ENCODE results near the gene OLFML2B. TPM values are rescaled to one million over a fixed set of nuclear protein-coding genes. Genes with fewer than 3 reads are reported as not detected.

OLFML2B gene
- total RNA-seq, 1 experiment from 2014 or later: 0.43 TPM

DNA sequence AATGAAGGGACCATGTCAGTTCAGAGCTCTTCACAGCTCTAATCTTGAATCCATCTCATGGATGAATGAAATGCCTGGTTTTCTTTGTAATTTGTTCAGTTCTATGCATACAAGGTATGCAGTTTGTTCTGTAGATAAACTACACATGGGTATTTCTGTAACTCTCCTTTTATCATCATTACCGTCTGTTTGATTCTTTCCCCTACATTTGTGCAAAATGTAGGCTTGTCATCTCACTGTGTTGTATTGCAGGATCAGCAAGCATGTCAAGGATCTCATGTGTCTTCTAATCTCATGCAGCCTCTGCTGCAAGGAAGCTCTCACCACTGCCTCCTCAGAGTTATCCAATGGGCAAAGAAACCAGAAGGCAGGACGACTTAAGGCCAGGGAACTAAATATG, 79.3 kb downstream of the OLFML2B start:
- intact Hi-C loops (cut with micrococcal nuclease; ENCODE audit: unreplicated experiment): no loop called here
- no TSS peak for BruUV-seq (replicated peaks)

GRCh38 chr1:161943737-161944136, 79.9 kb downstream of the OLFML2B start:
- TF ChIP-seq, protein P1, sequence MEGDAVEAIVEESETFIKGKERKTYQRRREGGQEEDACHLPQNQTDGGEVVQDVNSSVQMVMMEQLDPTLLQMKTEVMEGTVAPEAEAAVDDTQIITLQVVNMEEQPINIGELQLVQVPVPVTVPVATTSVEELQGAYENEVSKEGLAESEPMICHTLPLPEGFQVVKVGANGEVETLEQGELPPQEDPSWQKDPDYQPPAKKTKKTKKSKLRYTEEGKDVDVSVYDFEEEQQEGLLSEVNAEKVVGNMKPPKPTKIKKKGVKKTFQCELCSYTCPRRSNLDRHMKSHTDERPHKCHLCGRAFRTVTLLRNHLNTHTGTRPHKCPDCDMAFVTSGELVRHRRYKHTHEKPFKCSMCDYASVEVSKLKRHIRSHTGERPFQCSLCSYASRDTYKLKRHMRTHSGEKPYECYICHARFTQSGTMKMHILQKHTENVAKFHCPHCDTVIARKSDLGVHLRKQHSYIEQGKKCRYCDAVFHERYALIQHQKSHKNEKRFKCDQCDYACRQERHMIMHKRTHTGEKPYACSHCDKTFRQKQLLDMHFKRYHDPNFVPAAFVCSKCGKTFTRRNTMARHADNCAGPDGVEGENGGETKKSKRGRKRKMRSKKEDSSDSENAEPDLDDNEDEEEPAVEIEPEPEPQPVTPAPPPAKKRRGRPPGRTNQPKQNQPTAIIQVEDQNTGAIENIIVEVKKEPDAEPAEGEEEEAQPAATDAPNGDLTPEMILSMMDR (IDR thresholded peaks at IDR 0.05; ENCODE audit: insufficient read depth in 1 of 2, low read depth in 1 of 2, low read length in 1 of 2, severe bottlenecking in 1 of 2, unreplicated experiment in 1 of 2): no peak
- H3K9me3 Mint-ChIP-seq (ENCODE audit: unreplicated experiment): peaks cover 10% of the 10 kb centered on the region
- Histone ChIP-seq H3K36me3 (ENCODE audit: control insufficient read depth, insufficient read depth, low read length) (no peaks in the 10 kb centered on the region; the same call in 1 of the 2 replicates), H3K27me3 (replicated peaks; ENCODE audit: control insufficient read depth, insufficient read depth, low read length) (no peaks in the 10 kb centered on the region; the same call in 1 of the 2 replicates), H3K9me3 (no peaks in the 10 kb centered on the region; the same call in 1 of the 2 replicates), H3K4me3 (ENCODE audit: low read depth, low read length) (no peak overlapping the region), H3K4me1 (no peaks in the 10 kb centered on the region)
- peak overlapping the region; percentile 2 for H3K27ac Mint-ChIP-seq (ENCODE audit: unreplicated experiment)
- ChIA-PET CTCF (no interaction called here), POLR2A (no interaction called here)
- DNase-seq: no peak
- intact Hi-C loops (cut with micrococcal nuclease; ENCODE audit: unreplicated experiment): no loop called here
- H3K27me3 Mint-ChIP-seq (ENCODE audit: insufficient read depth, unreplicated experiment): no peaks in the 10 kb centered on the region
- H3K36me3 Mint-ChIP-seq (ENCODE audit: insufficient read depth, unreplicated experiment): peaks cover 6% of the 10 kb centered on the region
- BruUV-seq (replicated peaks): no TSS peak
- H3K4me1 Mint-ChIP-seq (ENCODE audit: low read depth, unreplicated experiment): peaks cover 20% of the 10 kb centered on the region
- H3K4me3 Mint-ChIP-seq (ENCODE audit: unreplicated experiment): no peak overlapping the region

More for the DNA sequence above, 79.3 kb downstream of the OLFML2B start:
- no peak overlapping the region for H3K27ac Mint-ChIP-seq (ENCODE audit: unreplicated experiment)
- H3K9me3 ChIP-seq: no peaks in the 10 kb centered on the region; the same call in 1 of the 2 replicates
- peaks cover 10% of the 10 kb centered on the region for H3K9me3 Mint-ChIP-seq (ENCODE audit: unreplicated experiment)
- POLR2A ChIA-PET: no interaction called here
- peaks cover 20% of the 10 kb centered on the region for H3K4me1 Mint-ChIP-seq (ENCODE audit: low read depth, unreplicated experiment)
- CTCF ChIA-PET: no interaction called here
- TF ChIP-seq, protein P1 (IDR thresholded peaks at IDR 0.05; ENCODE audit: insufficient read depth in 1 of 2, low read depth in 1 of 2, low read length in 1 of 2, severe bottlenecking in 1 of 2, unreplicated experiment in 1 of 2): no peak
- H3K4me3 ChIP-seq (ENCODE audit: low read depth, low read length): no peak overlapping the region
- no peaks in the 10 kb centered on the region for H3K27me3 Mint-ChIP-seq (ENCODE audit: insufficient read depth, unreplicated experiment)
- H3K36me3 Mint-ChIP-seq (ENCODE audit: insufficient read depth, unreplicated experiment): peaks cover 6% of the 10 kb centered on the region
- no peak overlapping the region for H3K4me3 Mint-ChIP-seq (ENCODE audit: unreplicated experiment)
- no peaks in the 10 kb centered on the region for H3K4me1 ChIP-seq
- no peaks in the 10 kb centered on the region; the same call in 1 of the 2 replicates for H3K27me3 ChIP-seq (replicated peaks; ENCODE audit: control insufficient read depth, insufficient read depth, low read length)
- no peaks in the 10 kb centered on the region; the same call in 1 of the 2 replicates for H3K36me3 ChIP-seq (ENCODE audit: control insufficient read depth, insufficient read depth, low read length)
- no peak for DNase-seq

GRCh38 chr1:161941726-161942436, 81.8 kb downstream of the OLFML2B start:
- BruUV-seq (replicated peaks): no TSS peak

More at GRCh38 chr1:161941726-161942436, 81.8 kb downstream of the OLFML2B start:
- H3K4me3 ChIP-seq (ENCODE audit: low read depth, low read length): no peak overlapping the region
- no peaks in the 10 kb centered on the region for H3K9me3 ChIP-seq
- TF ChIP-seq, protein P1 (IDR thresholded peaks at IDR 0.05; ENCODE audit: insufficient read depth in 1 of 2, low read depth in 1 of 2, low read length in 1 of 2, severe bottlenecking in 1 of 2, unreplicated experiment in 1 of 2): no peak
- Mint-ChIP-seq H3K4me3 (ENCODE audit: unreplicated experiment) (no peak overlapping the region), H3K9me3 (ENCODE audit: unreplicated experiment) (peaks cover 4% of the 10 kb centered on the region), H3K27ac (ENCODE audit: unreplicated experiment) (no peak overlapping the region), H3K27me3 (ENCODE audit: insufficient read depth, unreplicated experiment) (no peaks in the 10 kb centered on the region), H3K36me3 (ENCODE audit: insufficient read depth, unreplicated experiment) (peaks cover 2% of the 10 kb centered on the region), H3K4me1 (ENCODE audit: low read depth, unreplicated experiment) (peaks cover 18% of the 10 kb centered on the region)
- H3K27me3 ChIP-seq (replicated peaks; ENCODE audit: control insufficient read depth, insufficient read depth, low read length): no peaks in the 10 kb centered on the region; the same call in 1 of the 2 replicates
- ChIA-PET CTCF (interaction anchor here (1.0 kb wide), 1 partner anchor 95 kb away, joined by 3 read pairs; no protein-coding TSS in a partner anchor), POLR2A (no interaction called here)
- intact Hi-C loops (cut with micrococcal nuclease; ENCODE audit: unreplicated experiment): no loop called here
- no peak for DNase-seq
- H3K36me3 ChIP-seq (ENCODE audit: control insufficient read depth, insufficient read depth, low read length): no peaks in the 10 kb centered on the region
- H3K4me1 ChIP-seq: no peaks in the 10 kb centered on the region

All from Caco-2 (cell line).